Measurements from ENCODE around the gene PPFIA4.

PPFIA4 gene

GRCh38 chr1:203041351-203041932, 15.2 kb downstream of the PPFIA4 start:
- no peak for DNase-seq

GRCh38 chr1:203043830-203044545, 17.7 kb downstream of the PPFIA4 start:
- DNase-seq, result no peak

GRCh38 chr1:203044546-203045250, 18.4 kb downstream of the PPFIA4 start:
- no peak for DNase-seq

GRCh38 chr1:203045336-203045735, 19.0 kb downstream of the PPFIA4 start:
- no peak for DNase-seq

- DNase-seq, result no peak
These were observed 19.7 kb downstream of the PPFIA4 start for GRCh38 chr1:203045821-203046594.

- DNase-seq, result no peak
These were observed 20.8 kb downstream of the PPFIA4 start for GRCh38 chr1:203046984-203047630.

- DNase-seq, result no peak
These were observed 21.8 kb downstream of the PPFIA4 start for GRCh38 chr1:203048086-203048485.

GRCh38 chr1:203048555-203049051, 22.3 kb downstream of the PPFIA4 start:
- no peak for DNase-seq

GRCh38 chr1:203049077-203049476, 22.8 kb downstream of the PPFIA4 start:
- no peak for DNase-seq

GRCh38 chr1:203049576-203050180, 23.4 kb downstream of the PPFIA4 start:
- no peak for DNase-seq

GRCh38 chr1:203050826-203051225, 24.5 kb downstream of the PPFIA4 start:
- no peak for DNase-seq

- DNase-seq, result no peak
These were observed 25.6 kb downstream of the PPFIA4 start for GRCh38 chr1:203051841-203052324.

- no peak for DNase-seq
These were observed 26.3 kb downstream of the PPFIA4 start for GRCh38 chr1:203052601-203053000.

- DNase-seq, result no peak
These were observed 27.9 kb downstream of the PPFIA4 start for GRCh38 chr1:203054184-203054583.

- no peak for DNase-seq
These were observed 28.4 kb downstream of the PPFIA4 start for GRCh38 chr1:203054642-203055041.

GRCh38 chr1:203055161-203055799, 29.0 kb downstream of the PPFIA4 start:
- DNase-seq, result no peak

- no peak for DNase-seq
These were observed 29.7 kb downstream of the PPFIA4 start for GRCh38 chr1:203056012-203056411.

- no peak for DNase-seq
These were observed 30.2 kb downstream of the PPFIA4 start for GRCh38 chr1:203056516-203056915.

- no peak for DNase-seq
These were observed 31.8 kb downstream of the PPFIA4 start for GRCh38 chr1:203057911-203058675.

GRCh38 chr1:203058676-203058935, 32.3 kb downstream of the PPFIA4 start:
- no peak for DNase-seq

GRCh38 chr1:203059485-203059884, 33.2 kb downstream of the PPFIA4 start:
- no peak for DNase-seq
